DND-41 (cell line): ENCODE measurements around the gene CCDC85C.

ENCODE experiments used
- ATAC-seq: fragments of 200-7000 bp; cut with Tn5 transposase; 3 replicates; pipeline ENCODE4 v1.9.1; 2021; ENCODE audit warnings: low read depth; ENCODE audit not compliant: insufficient read depth
- DNase-seq: peaks from one replicate; pipeline ENCODE4 v3.0.0-alpha.2; 2020
- H2AFZ ChIP-seq: 2 replicates; pipeline ENCODE4 v1.6.0; 2012; ENCODE audit warnings: low read depth, low read length
- H3K27ac ChIP-seq: 2 replicates; pipeline ENCODE4 v1.5.1; 2012; ENCODE audit warnings: low read length, inconsistent platforms
- H3K27me3 ChIP-seq: fragments of 200-600 bp; sonication (generic); 2 replicates; pipeline ENCODE4 v1.6.0; 2012; ENCODE audit warnings: low read length, mild to moderate bottlenecking, inconsistent platforms; ENCODE audit not compliant: insufficient read depth, poor library complexity
- H3K36me3 ChIP-seq: 2 replicates; pipeline ENCODE4 v1.5.1; 2012; ENCODE audit warnings: low read length, inconsistent platforms; ENCODE audit not compliant: insufficient read depth
- H3K4me1 ChIP-seq: 2 replicates; pipeline ENCODE4 v1.5.1; 2012; ENCODE audit warnings: mild to moderate bottlenecking, low read length; ENCODE audit not compliant: insufficient read depth
- H3K4me2 ChIP-seq: 2 replicates; pipeline ENCODE4 v1.6.0; 2012; ENCODE audit warnings: mild to moderate bottlenecking, moderate library complexity, low read length, inconsistent platforms; ENCODE audit not compliant: insufficient read depth
- H3K4me3 ChIP-seq, 2 experiments: fragments of 200-600 bp in 1 of 2; shearing (Covaris generic) in 1 of 2; 2 replicates each; pipeline ENCODE4 v1.5.1; 2012 to 2016; ENCODE audit warnings: inconsistent platforms in 2 of 2, low read length in 2 of 2, mild to moderate bottlenecking in 2 of 2, low read depth in 1 of 2, moderate library complexity in 1 of 2
- H3K79me2 ChIP-seq: 2 replicates; pipeline ENCODE4 v1.6.0; 2012; ENCODE audit warnings: low read length, inconsistent platforms; ENCODE audit not compliant: insufficient read depth
- H3K9ac ChIP-seq: 2 replicates; pipeline ENCODE4 v1.6.0; 2012; ENCODE audit warnings: low read depth, mild to moderate bottlenecking, inconsistent platforms, low read length, moderate library complexity
- H3K9me3 ChIP-seq: 2 replicates; pipeline ENCODE4 v1.5.1; 2012; ENCODE audit warnings: low read length, moderate library complexity, mild to moderate bottlenecking, inconsistent platforms; ENCODE audit not compliant: insufficient read depth, severe bottlenecking
- H4K20me1 ChIP-seq: 2 replicates; pipeline ENCODE4 v1.6.0; 2012; ENCODE audit warnings: low read length; ENCODE audit not compliant: insufficient read depth
- EZH2 ChIP-seq: IDR thresholded peaks from 3 replicates; pipeline ENCODE4 v1.6.1; 2012; ENCODE audit warnings: borderline replicate concordance, low read depth, mild to moderate bottlenecking, moderate library complexity, low read length, inconsistent platforms; ENCODE audit not compliant: severe bottlenecking
- TF ChIP-seq, protein P1 (sequence below): IDR thresholded peaks from 2 replicates; pipeline ENCODE4 v1.5.1; 2012; ENCODE audit warnings: borderline replicate concordance, low read length, moderate library complexity, mild to moderate bottlenecking; ENCODE audit not compliant: poor library complexity, severe bottlenecking; ENCODE audit errors: extremely low read depth

The CCDC85C gene

DNA sequence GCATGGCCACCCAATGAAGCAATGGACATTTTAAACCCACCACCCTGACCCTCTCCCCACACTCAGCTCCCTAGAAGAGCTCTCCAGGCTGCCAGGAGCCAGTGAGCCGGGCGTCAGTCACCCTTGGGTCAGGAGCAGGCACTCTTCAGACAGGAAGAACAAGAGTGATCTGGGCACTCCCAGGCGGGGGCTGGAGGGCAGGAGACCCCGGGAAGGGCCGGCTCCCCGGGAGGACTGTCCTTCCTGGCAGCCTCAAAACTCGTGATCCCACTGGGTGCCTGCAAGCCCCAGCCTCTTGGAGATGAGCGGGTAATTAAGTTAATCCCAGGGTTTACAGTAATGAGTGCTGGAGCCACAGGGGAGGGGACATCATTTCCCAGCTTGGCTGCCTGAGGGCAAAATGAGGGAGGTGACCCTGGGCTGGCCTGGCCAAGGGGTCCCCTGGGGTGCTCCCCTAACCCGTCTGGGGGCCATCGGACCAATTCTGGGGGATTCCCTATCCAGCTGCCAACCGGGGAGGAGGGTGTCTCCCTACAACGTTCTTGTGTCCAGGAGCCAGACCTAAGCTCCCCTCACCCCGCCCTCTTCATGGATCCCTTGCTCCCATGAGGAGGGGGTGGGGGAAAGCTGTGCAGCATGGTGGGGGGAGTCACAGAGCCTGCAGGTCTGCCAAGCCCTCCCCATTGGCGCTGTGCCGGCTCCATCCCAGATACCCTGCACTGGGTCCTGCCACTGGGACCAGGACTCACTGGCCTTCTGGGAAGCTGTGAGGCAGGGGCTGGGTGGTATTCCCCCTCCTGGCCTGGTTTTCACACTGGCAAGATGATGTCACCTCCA lies 63.6 kb downstream of the CCDC85C start:
- Histone ChIP-seq H3K4me3 (no peak overlapping the region), H4K20me1 (peaks cover 83% of the 10 kb centered on the region), H3K27me3 (no peaks in the 10 kb centered on the region), H3K9me3 (no peaks in the 10 kb centered on the region), H3K4me1 (no peaks in the 10 kb centered on the region), H3K27ac (no peak overlapping the region), H3K4me2 (no peak overlapping the region), H3K79me2 (0 out of 2 replicates have a peak, but pooled peaks cover 3% of the 10 kb centered on the region), H2AFZ (no peak overlapping the region), H3K36me3 (no peaks in the 10 kb centered on the region), H3K9ac (no peak overlapping the region)
- TF ChIP-seq EZH2 = no peak
- TF ChIP-seq, protein P1, sequence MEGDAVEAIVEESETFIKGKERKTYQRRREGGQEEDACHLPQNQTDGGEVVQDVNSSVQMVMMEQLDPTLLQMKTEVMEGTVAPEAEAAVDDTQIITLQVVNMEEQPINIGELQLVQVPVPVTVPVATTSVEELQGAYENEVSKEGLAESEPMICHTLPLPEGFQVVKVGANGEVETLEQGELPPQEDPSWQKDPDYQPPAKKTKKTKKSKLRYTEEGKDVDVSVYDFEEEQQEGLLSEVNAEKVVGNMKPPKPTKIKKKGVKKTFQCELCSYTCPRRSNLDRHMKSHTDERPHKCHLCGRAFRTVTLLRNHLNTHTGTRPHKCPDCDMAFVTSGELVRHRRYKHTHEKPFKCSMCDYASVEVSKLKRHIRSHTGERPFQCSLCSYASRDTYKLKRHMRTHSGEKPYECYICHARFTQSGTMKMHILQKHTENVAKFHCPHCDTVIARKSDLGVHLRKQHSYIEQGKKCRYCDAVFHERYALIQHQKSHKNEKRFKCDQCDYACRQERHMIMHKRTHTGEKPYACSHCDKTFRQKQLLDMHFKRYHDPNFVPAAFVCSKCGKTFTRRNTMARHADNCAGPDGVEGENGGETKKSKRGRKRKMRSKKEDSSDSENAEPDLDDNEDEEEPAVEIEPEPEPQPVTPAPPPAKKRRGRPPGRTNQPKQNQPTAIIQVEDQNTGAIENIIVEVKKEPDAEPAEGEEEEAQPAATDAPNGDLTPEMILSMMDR = no peak
- DNase-seq (no peak), ATAC-seq (no peak)

DNA sequence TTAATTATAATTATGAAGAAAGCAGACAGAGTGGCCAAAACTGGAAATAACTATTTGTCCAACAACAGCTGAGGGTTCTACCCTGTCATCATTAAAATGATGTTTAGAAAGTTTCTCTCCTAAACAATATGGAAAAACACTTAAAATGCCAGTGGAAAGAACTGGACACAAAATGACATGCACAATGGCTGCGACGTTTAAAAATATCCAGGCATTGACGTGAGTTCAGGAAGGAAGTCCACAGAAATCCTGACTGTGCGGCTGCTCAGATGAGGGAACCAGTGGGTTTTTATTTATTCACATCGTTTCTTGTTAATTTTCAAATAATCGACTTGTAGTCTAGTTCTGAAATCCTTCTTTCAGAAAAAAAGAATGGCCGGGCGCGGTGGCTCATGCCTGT lies 64.5 kb downstream of the CCDC85C start:
- no peak overlapping the region for H2AFZ ChIP-seq
- no peaks in the 10 kb centered on the region for H3K9me3 ChIP-seq
- H3K9ac ChIP-seq = no peak overlapping the region
- TF ChIP-seq, protein P1 = no peak
- no peak for TF ChIP-seq EZH2
- H3K4me2 ChIP-seq = no peak overlapping the region
- no peaks in the 10 kb centered on the region for H3K36me3 ChIP-seq
- H4K20me1 ChIP-seq = peaks cover 74% of the 10 kb centered on the region
- no peaks in the 10 kb centered on the region for H3K27me3 ChIP-seq
- H3K4me3 ChIP-seq = no peak overlapping the region
- no peak for ATAC-seq
- H3K27ac ChIP-seq = no peak overlapping the region
- H3K79me2 ChIP-seq = 0 out of 2 replicates have a peak, but pooled peaks cover 3% of the 10 kb centered on the region
- no peaks in the 10 kb centered on the region for H3K4me1 ChIP-seq
- no peak for DNase-seq

DNA sequence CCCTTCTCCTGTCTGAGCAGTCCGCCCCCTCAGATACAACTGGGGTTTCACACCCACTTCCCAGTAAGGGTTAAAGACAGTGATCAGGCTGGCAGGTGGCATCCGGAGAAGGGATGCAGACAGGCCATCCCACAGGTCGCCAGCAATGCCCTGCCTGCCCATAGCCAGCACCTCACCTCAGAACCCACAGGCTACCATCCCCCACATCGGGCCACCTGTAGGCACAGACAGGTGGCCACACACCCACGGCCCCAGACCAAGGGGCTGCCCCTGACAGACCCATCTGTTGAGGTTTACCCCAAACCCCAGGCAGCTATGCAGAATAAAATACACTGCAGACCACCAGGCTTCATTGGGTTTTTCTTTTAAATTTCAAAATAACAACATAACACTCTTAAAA lies 65.3 kb downstream of the CCDC85C start:
- DNase-seq = no peak
- H3K9ac ChIP-seq = no peak overlapping the region
- H2AFZ ChIP-seq = no peak overlapping the region
- H3K4me3 ChIP-seq = no peak overlapping the region
- no peaks in the 10 kb centered on the region for H3K36me3 ChIP-seq
- no peaks in the 10 kb centered on the region for H3K4me1 ChIP-seq
- H3K27ac ChIP-seq = no peak overlapping the region
- no peaks in the 10 kb centered on the region for H3K9me3 ChIP-seq
- no peaks in the 10 kb centered on the region for H3K27me3 ChIP-seq
- H4K20me1 ChIP-seq = peaks cover 68% of the 10 kb centered on the region
- no peak overlapping the region for H3K4me2 ChIP-seq
- 0 out of 2 replicates have a peak, but pooled peaks cover 3% of the 10 kb centered on the region for H3K79me2 ChIP-seq
- no peak for ATAC-seq
- TF ChIP-seq EZH2 = no peak
- TF ChIP-seq, protein P1 = no peak
